Measurements from ENCODE around the gene EXT2.

EXT2 gene

GRCh38 chr11:44277196-44278090, 182.0 kb downstream of the EXT2 start:
- no peak for TF ChIP-seq CTCF (IDR thresholded peaks at IDR 0.05; ENCODE audit: low read depth, low read length, missing control alignments)
- no peak overlapping the region for H3K4me3 ChIP-seq (ENCODE audit: low read depth, low read length)
- in situ Hi-C loops (cut with HindIII; ENCODE audit: low sequenced_read_pairs) = no loop called here
- DNase-seq (ENCODE audit: low read depth) = no peak

- H3K4me3 ChIP-seq (ENCODE audit: low read depth, low read length) = no peak overlapping the region
- in situ Hi-C loops (cut with HindIII; ENCODE audit: low sequenced_read_pairs) = no loop called here
- TF ChIP-seq CTCF (IDR thresholded peaks at IDR 0.05; ENCODE audit: low read depth, low read length, missing control alignments) = no peak
- no peak for DNase-seq (ENCODE audit: low read depth)
These were observed 184.0 kb downstream of the EXT2 start for GRCh38 chr11:44279483-44279882.

- in situ Hi-C loops (cut with HindIII; ENCODE audit: low sequenced_read_pairs) = no loop called here
- DNase-seq (ENCODE audit: low read depth) = no peak
- H3K4me3 ChIP-seq (ENCODE audit: low read depth, low read length) = no peak overlapping the region
- TF ChIP-seq CTCF (IDR thresholded peaks at IDR 0.05; ENCODE audit: low read depth, low read length, missing control alignments) = no peak
These were observed 184.8 kb downstream of the EXT2 start for GRCh38 chr11:44280257-44280656.

GRCh38 chr11:44281151-44281550, 185.7 kb downstream of the EXT2 start:
- no peak for DNase-seq (ENCODE audit: low read depth)
- in situ Hi-C loops (cut with HindIII; ENCODE audit: low sequenced_read_pairs) = no loop called here
- no peak overlapping the region for H3K4me3 ChIP-seq (ENCODE audit: low read depth, low read length)
- no peak for TF ChIP-seq CTCF (IDR thresholded peaks at IDR 0.05; ENCODE audit: low read depth, low read length, missing control alignments)

- H3K4me3 ChIP-seq (ENCODE audit: low read depth, low read length) = no peak overlapping the region
- no peak for TF ChIP-seq CTCF (IDR thresholded peaks at IDR 0.05; ENCODE audit: low read depth, low read length, missing control alignments)
- in situ Hi-C loops (cut with HindIII; ENCODE audit: low sequenced_read_pairs) = no loop called here
- no peak for DNase-seq (ENCODE audit: low read depth)
These were observed 187.1 kb downstream of the EXT2 start for GRCh38 chr11:44282620-44283019.

GRCh38 chr11:44285756-44286155, 190.3 kb downstream of the EXT2 start:
- no peak for TF ChIP-seq CTCF (IDR thresholded peaks at IDR 0.05; ENCODE audit: low read depth, low read length, missing control alignments)
- H3K4me3 ChIP-seq (ENCODE audit: low read depth, low read length) = no peak overlapping the region
- DNase-seq (ENCODE audit: low read depth) = no peak
- in situ Hi-C loops (cut with HindIII; ENCODE audit: low sequenced_read_pairs) = no loop called here

Data from astrocyte of the cerebellum (primary cell).